ENCODE measurements around the gene MTMR3. TPM values are rescaled to one million over a fixed set of nuclear protein-coding genes. Genes with fewer than 3 reads are reported as not detected.

MTMR3 gene
- total and polyA plus RNA-seq, 2 of the 8 experiments (the other 6 are each of a cell fraction or from before 2014, with no cell fraction given), result 16.9 to 18.5 TPM

- no peak overlapping the region for H3K18ac ChIP-seq (ENCODE audit: extremely low read depth, low read length)
- no peak overlapping the region for H4K5ac ChIP-seq (ENCODE audit: insufficient read length, low read depth, low read length)
- no peak overlapping the region for H2BK15ac ChIP-seq (ENCODE audit: low read length)
- no peak overlapping the region for H4K8ac ChIP-seq (ENCODE audit: extremely low read depth, insufficient read depth, low read length)
- H3K9ac ChIP-seq (replicated peaks in 1 of 4; ENCODE audit: extremely low read depth in 1 of 4, low read depth in 3 of 4, low read length in 3 of 4), result no peak overlapping the region
- H2BK12ac ChIP-seq (ENCODE audit: low read depth, low read length), result no peak overlapping the region
- H3K4me1 ChIP-seq (replicated peaks in 1 of 4; ENCODE audit: control insufficient read depth in 3 of 4, insufficient read depth in 4 of 4, low read length in 3 of 4), result no peaks in the 10 kb centered on the region
- no peaks in the 10 kb centered on the region for H3K79me2 ChIP-seq (ENCODE audit: control insufficient read depth in 1 of 2, insufficient read depth in 2 of 2, low read length in 2 of 2)
- ChIA-PET CTCF (ENCODE audit: partially characterized antibody) (interaction anchor here (1.0 to 2.5 kb wide), 7 partner anchors 13 to 397 kb away, joined by 3 to 8 read pairs (median 3); no protein-coding TSS in a partner anchor), POLR2A (ENCODE audit: partially characterized antibody) (no interaction called here)
- no peaks in the 10 kb centered on the region for H3K9me3 ChIP-seq (ENCODE audit: insufficient read depth in 2 of 2, low read depth in 1 of 2, low read length in 1 of 2)
- H3K56ac ChIP-seq (replicated peaks; ENCODE audit: insufficient read length, low read depth, low read length), result no peak overlapping the region
- H3K4me2 ChIP-seq (ENCODE audit: insufficient read depth in 1 of 2, low read depth in 2 of 2, low read length in 2 of 2), result no peak overlapping the region
- no peak overlapping the region for H2BK5ac ChIP-seq (ENCODE audit: low read depth, low read length)
- H2AK5ac ChIP-seq (ENCODE audit: low read depth, low read length), result no peak overlapping the region
- FAIRE-seq (no peak), DNase-seq (ENCODE audit: low read depth in 1 of 2, low spot score in 2 of 2) (no peak)
- no peak overlapping the region for H3K4ac ChIP-seq (replicated peaks; ENCODE audit: insufficient read length, low read depth, low read length)
- H3K27ac ChIP-seq (ENCODE audit: low read depth, low read length), result no peak overlapping the region
- no peak overlapping the region for H4K91ac ChIP-seq (replicated peaks; ENCODE audit: insufficient read length, low read length)
- no peak overlapping the region for H2BK120ac ChIP-seq (replicated peaks; ENCODE audit: low read depth, low read length)
- H4K20me1 ChIP-seq (replicated peaks in 1 of 2; ENCODE audit: control insufficient read depth in 1 of 2, insufficient read depth in 2 of 2, low read length in 2 of 2), result peaks cover 0 to 4% of the 10 kb centered on the region in 2 experiments
- peaks cover 3% of the 10 kb centered on the region; the same call in 1 of the 2 replicates for H3K79me1 ChIP-seq (ENCODE audit: low read depth, low read length)
- peaks cover 14 to 56% (median 40%) of the 10 kb centered on the region in 4 experiments; a peak in 7 of 8 replicates for H3K36me3 ChIP-seq (ENCODE audit: control insufficient read depth in 2 of 4, insufficient read depth in 4 of 4, low read length in 3 of 4)
- H3K23me2 ChIP-seq (ENCODE audit: low read depth, low read length), result no peaks in the 10 kb centered on the region
- H3K14ac ChIP-seq (ENCODE audit: insufficient read length), result no peak overlapping the region
- H2AFZ ChIP-seq (ENCODE audit: low read length), result no peak overlapping the region
- H3K27me3 ChIP-seq (replicated peaks in 1 of 4; ENCODE audit: control insufficient read depth in 3 of 4, extremely low read depth in 1 of 4, insufficient read depth in 3 of 4, low read length in 3 of 4), result no peaks in the 10 kb centered on the region
- TF ChIP-seq CBX8 (IDR thresholded peaks at IDR 0.05; ENCODE audit: borderline replicate concordance, low read depth, low read length) (no peak), CEBPB (IDR thresholded peaks at IDR 0.05; ENCODE audit: low read depth, low read length) (no peak), SUZ12 (IDR thresholded peaks at IDR 0.05; ENCODE audit: low read length) (no peak), RFX5 (IDR thresholded peaks at IDR 0.05; ENCODE audit: borderline replicate concordance, low read depth, low read length) (no peak), MAFK (IDR thresholded peaks at IDR 0.05; ENCODE audit: low read depth, low read length) (no peak), CTBP2 (IDR thresholded peaks at IDR 0.05; ENCODE audit: borderline replicate concordance, insufficient read depth, insufficient read length, low read length) (no peak), MAX (IDR thresholded peaks at IDR 0.05) (no peak), BACH1 (IDR thresholded peaks at IDR 0.05; ENCODE audit: low read length) (no peak), ASH2L (IDR thresholded peaks at IDR 0.05; ENCODE audit: low read length) (no peak)
- TF ChIP-seq, protein P1, sequence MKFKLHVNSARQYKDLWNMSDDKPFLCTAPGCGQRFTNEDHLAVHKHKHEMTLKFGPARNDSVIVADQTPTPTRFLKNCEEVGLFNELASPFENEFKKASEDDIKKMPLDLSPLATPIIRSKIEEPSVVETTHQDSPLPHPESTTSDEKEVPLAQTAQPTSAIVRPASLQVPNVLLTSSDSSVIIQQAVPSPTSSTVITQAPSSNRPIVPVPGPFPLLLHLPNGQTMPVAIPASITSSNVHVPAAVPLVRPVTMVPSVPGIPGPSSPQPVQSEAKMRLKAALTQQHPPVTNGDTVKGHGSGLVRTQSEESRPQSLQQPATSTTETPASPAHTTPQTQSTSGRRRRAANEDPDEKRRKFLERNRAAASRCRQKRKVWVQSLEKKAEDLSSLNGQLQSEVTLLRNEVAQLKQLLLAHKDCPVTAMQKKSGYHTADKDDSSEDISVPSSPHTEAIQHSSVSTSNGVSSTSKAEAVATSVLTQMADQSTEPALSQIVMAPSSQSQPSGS (IDR thresholded peaks at IDR 0.05; ENCODE audit: low read length), result no peak
- no peak overlapping the region for H3K23ac ChIP-seq (ENCODE audit: insufficient read length)
- H2BK20ac ChIP-seq (ENCODE audit: low read length), result no peak overlapping the region
- H3K4me3 ChIP-seq (ENCODE audit: extremely low read depth in 1 of 4, insufficient read depth in 2 of 4, low read depth in 3 of 4, low read length in 4 of 4), result no peak overlapping the region
- WGBS, 2 experiments (ENCODE audit: extremely low coverage in 1 of 2, insufficient coverage in 1 of 2, insufficient read length in 1 of 2, insufficient replicate concordance in 2 of 2, low coverage in 1 of 2, low lambda C conversion rate in 2 of 2, missing lambda C conversion rate in 1 of 2), result 98% methylated on average over 4 of the region's 4 CpGs; no CpG with 5 or more reads in 1 of the 2 experiments
These were observed 134.6 kb downstream of the MTMR3 start for GRCh38 chr22:30017375-30018223.
